Left ventricle myocardium inferior (tissue), 1 donor: ENCODE measurements around the gene FNDC3B. TPM values are rescaled to one million over a fixed set of nuclear protein-coding genes. Genes with fewer than 3 reads are reported as not detected.

Experiments used
- DNase-seq: peaks from one replicate; pipeline ENCODE4 v3.0.0-alpha.2; 2020
- H3K27ac ChIP-seq: fragments of 200-600 bp; replicated peaks from 2 replicates; pipeline ENCODE4 v1.8.0; 2021
- H3K27me3 ChIP-seq: fragments of 200-600 bp; 2 replicates; pipeline ENCODE4 v1.8.0; 2021; ENCODE audit warnings: low read depth
- H3K36me3 ChIP-seq: fragments of 200-600 bp; 2 replicates; pipeline ENCODE4 v1.8.0; 2021
- H3K4me1 ChIP-seq: fragments of 200-600 bp; 2 replicates; pipeline ENCODE4 v1.8.0; 2021
- H3K4me3 ChIP-seq: fragments of 200-600 bp; 2 replicates; pipeline ENCODE4 v1.8.0; 2021; ENCODE audit warnings: mild to moderate bottlenecking, moderate library complexity
- H3K9me3 ChIP-seq: fragments of 200-600 bp; replicated peaks from 2 replicates; pipeline ENCODE4 v1.8.0; 2021
- intact Hi-C: fragments of 100-400 bp; cut with micrococcal nuclease; formaldehyde crosslinking; loops from one replicate; pipeline ENCODE4 v1.11.0; 2022
- total RNA-seq: library from RNA; stranded (reverse); fragmentation: NEBNext Ultra II Directional; extraction: Animal tissue kit (Norgen Biotek cat#: 25700); gene quantifications from one replicate; pipeline ENCODE4 v1.2.1, GENCODE V29; 2021
- TF ChIP-seq, protein P1 (sequence below): fragments of 200-600 bp; IDR thresholded peaks from 2 replicates; pipeline ENCODE4 v1.8.0; 2021; ENCODE audit warnings: antibody characterized with exemption, mild to moderate bottlenecking, borderline replicate concordance
- donor health status: DM: no; HTN: yes; CAD: no; lungs with severe emphysema.

The FNDC3B gene
- total RNA-seq, 1 donor from 2014 or later: 75.7 TPM

DNA sequence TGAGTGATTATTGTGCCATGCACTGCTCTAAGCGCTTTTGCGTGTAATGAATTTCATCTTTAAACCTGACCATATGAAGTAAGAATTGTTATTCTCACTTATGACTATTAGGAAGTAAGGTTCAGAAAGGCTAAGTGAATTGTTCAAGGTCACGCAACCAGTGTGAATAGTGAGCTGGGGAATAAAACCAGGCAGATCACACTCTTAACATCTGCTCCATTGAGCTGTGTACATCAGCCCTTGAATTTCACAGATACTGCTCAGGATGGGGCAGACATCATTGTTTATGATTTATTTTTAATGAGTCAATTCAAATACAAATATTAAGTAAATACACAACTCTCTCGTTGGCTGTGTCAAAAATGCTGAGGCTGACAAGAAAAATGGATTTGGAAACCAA is 184.5 kb downstream of the FNDC3B start:
- no peak for DNase-seq
- TF ChIP-seq, protein P1, sequence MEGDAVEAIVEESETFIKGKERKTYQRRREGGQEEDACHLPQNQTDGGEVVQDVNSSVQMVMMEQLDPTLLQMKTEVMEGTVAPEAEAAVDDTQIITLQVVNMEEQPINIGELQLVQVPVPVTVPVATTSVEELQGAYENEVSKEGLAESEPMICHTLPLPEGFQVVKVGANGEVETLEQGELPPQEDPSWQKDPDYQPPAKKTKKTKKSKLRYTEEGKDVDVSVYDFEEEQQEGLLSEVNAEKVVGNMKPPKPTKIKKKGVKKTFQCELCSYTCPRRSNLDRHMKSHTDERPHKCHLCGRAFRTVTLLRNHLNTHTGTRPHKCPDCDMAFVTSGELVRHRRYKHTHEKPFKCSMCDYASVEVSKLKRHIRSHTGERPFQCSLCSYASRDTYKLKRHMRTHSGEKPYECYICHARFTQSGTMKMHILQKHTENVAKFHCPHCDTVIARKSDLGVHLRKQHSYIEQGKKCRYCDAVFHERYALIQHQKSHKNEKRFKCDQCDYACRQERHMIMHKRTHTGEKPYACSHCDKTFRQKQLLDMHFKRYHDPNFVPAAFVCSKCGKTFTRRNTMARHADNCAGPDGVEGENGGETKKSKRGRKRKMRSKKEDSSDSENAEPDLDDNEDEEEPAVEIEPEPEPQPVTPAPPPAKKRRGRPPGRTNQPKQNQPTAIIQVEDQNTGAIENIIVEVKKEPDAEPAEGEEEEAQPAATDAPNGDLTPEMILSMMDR: no peak
- Histone ChIP-seq H3K27me3 (no peaks in the 10 kb centered on the region), H3K36me3 (peaks cover 11% of the 10 kb centered on the region), H3K27ac (no peak overlapping the region), H3K9me3 (no peaks in the 10 kb centered on the region), H3K4me3 (no peak overlapping the region), H3K4me1 (peaks cover 42% of the 10 kb centered on the region)
- intact Hi-C loops: no loop called here

DNA sequence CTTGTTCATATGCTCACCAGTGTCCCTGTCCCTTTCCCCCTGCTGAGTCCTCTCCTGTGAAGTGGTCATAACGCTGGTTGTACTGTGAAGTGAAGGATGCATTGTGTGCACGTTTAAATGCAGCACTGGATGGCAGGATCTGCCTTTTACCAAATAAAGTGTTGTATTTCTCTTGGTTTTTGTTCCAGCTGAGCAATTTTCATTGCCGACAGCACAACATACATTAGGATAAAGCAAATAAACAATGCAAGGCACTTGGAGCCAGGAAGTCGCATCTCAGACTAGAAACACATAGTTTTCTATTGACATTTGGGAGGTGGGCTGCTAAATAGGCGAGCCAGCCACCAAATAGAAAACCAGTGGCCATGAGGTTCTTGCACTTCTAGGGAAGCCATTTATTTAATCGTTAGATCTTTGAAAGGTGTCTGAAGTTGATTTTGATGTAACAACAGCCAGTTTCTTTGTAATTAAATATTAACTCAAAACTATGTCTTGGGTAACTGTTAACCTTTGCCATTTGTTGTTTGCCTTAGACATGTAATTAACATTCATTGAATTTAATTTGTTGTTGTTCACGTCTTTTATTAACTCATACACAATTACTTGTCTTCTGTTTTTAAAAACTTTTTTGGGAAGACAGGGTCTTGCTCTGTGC is 185.3 kb downstream of the FNDC3B start:
- intact Hi-C loops: no loop called here
- Histone ChIP-seq H3K36me3 (peaks cover 11% of the 10 kb centered on the region), H3K4me3 (no peak overlapping the region), H3K4me1 (peaks cover 39% of the 10 kb centered on the region), H3K27me3 (no peaks in the 10 kb centered on the region), H3K9me3 (no peaks in the 10 kb centered on the region), H3K27ac (no peak overlapping the region)
- no peak for DNase-seq
- TF ChIP-seq, protein P1: no peak

DNA sequence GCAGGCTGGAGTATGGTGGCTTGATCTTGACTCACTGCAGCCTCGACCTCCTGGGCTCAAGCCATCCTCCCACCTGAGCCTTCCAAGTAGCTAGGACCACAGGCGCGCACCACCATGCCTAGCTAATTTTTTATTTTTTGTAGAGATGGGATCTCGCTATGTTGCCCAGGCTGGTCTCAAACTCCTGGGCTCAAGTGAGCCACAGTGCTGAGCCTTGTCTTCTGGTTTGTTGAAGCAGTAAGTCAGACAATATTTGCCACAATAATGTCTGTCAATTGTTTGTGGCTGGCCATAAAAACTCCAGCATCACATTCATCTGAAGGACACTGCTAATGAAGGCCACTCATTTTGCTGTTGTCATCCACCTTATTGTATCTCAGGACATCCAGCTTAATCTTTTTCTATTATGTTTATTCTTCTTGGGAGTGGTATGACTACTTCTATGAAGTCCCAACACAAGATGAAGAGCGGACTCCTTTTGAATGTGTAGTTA is 185.9 kb downstream of the FNDC3B start:
- DNase-seq: no peak
- TF ChIP-seq, protein P1: no peak
- Histone ChIP-seq H3K36me3 (peaks cover 11% of the 10 kb centered on the region), H3K4me1 (peaks cover 35% of the 10 kb centered on the region), H3K9me3 (no peaks in the 10 kb centered on the region), H3K27me3 (no peaks in the 10 kb centered on the region), H3K4me3 (no peak overlapping the region), H3K27ac (no peak overlapping the region)
- intact Hi-C loops: no loop called here

DNA sequence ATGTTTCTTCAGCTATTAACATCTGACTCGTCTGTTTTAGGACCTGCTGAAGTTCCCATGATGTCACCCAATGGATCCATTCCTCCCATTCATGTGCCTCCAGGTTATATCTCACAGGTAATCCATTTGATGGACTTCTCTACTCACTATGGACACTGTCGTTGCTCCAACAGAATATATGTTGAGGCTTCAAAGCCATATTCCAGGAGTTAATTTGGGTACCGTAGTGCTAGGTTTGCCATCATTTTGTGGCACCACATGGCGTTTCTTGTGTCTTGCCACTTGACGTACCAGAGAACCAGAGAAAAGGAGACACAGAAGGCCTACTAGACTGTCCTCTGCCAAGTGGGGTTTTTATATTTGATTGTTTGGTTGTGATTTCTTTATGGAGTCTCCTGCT is 187.5 kb downstream of the FNDC3B start:
- H3K36me3 ChIP-seq: peaks cover 11% of the 10 kb centered on the region
- intact Hi-C loops: no loop called here

DNA sequence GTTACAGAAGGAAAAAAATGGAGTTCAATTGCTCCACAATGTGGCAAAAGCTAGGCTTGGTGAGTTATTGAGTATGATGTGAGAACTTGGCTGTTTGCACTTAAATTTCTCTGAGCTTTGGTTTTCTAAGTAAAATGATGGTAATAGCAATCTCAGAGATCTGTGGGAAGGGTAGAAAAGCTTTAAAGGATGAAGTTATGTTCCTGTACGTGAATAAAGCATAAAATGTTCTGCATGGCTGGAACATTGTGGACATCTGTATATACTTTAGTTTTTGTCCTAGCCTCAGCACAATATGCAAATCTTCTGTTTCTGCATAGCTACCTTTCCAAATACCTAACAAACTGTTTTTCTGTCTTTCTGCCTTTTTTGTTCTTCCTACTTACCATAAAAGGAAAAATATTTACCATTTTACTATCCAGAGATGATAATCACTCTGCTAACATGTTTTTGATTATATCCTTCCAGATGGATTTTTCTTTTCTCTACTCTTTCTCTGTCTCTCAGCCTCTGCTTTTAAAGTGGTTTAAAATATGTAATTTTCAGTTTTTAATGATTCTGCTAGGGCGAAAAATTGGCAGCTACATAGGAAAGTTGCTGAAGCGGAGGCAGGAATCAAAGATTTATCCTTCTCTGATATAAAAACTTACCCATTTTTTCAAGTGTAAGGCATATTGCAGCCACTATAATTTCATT is 188.1 kb downstream of the FNDC3B start:
- peaks cover 11% of the 10 kb centered on the region for H3K36me3 ChIP-seq
- H3K4me3 ChIP-seq: no peak overlapping the region
- H3K9me3 ChIP-seq: no peaks in the 10 kb centered on the region
- no peaks in the 10 kb centered on the region for H3K27me3 ChIP-seq
- peaks cover 19% of the 10 kb centered on the region for H3K4me1 ChIP-seq
- H3K27ac ChIP-seq: no peak overlapping the region
- TF ChIP-seq, protein P1: no peak
- intact Hi-C loops: no loop called here
- DNase-seq: no peak

More for the DNA sequence above, 187.5 kb downstream of the FNDC3B start:
- TF ChIP-seq, protein P1: no peak
- DNase-seq: no peak
- H3K27me3 ChIP-seq: no peaks in the 10 kb centered on the region
- no peak overlapping the region for H3K27ac ChIP-seq
- H3K9me3 ChIP-seq: no peaks in the 10 kb centered on the region
- H3K4me3 ChIP-seq: no peak overlapping the region
- H3K4me1 ChIP-seq: peaks cover 25% of the 10 kb centered on the region
